HEK293 (cell line): ENCODE results near the gene SHROOM4.

Experiments
- CTCF ChIP-seq: fragments of 450-650 bp; formaldehyde crosslinking; IDR thresholded peaks from 2 replicates; pipeline ENCODE4 v1.5.1; 2016; ENCODE audit warnings: missing biosample characterization, missing genetic modification characterization
- SP2 ChIP-seq: fragments of 450-650 bp; formaldehyde crosslinking; IDR thresholded peaks from 2 replicates; pipeline ENCODE4 v1.5.1; 2016; ENCODE audit warnings: missing biosample characterization, missing genetic modification characterization
- ZBTB20 ChIP-seq: fragments of 450-650 bp; formaldehyde crosslinking; IDR thresholded peaks from 2 replicates; pipeline ENCODE4 v1.5.1; 2016; ENCODE audit warnings: missing biosample characterization, missing genetic modification characterization
- ZNF26 ChIP-seq: fragments of 450-650 bp; formaldehyde crosslinking; IDR thresholded peaks from 2 replicates; pipeline ENCODE4 v1.5.1; 2016; ENCODE audit warnings: missing biosample characterization, missing genetic modification characterization
- ZNF701 ChIP-seq: fragments of 450-650 bp; formaldehyde crosslinking; IDR thresholded peaks from 2 replicates; pipeline ENCODE4 v1.5.1; 2016; ENCODE audit warnings: missing biosample characterization, missing genetic modification characterization

DNA sequence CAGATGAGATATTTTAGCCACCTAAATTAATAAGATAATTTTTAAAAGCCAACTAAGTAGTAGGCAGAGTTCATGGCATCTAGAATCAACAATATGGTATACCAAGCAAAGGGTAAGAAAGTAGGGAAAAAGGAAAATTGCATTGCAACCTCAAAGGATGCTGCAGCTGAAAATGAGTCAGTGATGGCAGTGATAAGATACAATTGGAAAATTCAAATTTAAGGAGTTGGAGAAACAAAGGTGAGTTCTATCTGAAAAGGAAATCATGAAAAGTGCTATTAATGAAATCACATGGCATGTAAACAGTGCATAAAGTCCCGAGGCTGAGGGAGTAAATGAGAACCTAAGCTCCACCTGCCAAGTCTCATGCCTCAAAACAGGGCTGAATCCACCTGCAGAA lies 33.9 kb downstream of the SHROOM4 start:
- TF ChIP-seq ZNF701 (tag by site-specific recombination) (no peak), ZBTB20 (tag by site-specific recombination) (no peak), ZNF26 (tag by site-specific recombination) (no peak), CTCF (tag by site-specific recombination) (no peak), SP2 (tag by site-specific recombination) (no peak)
